HG03571 (cell line): ENCODE measurements around the gene ZNF436.

ENCODE experiments used
- ATAC-seq: cut with Tn5 transposase; IDR thresholded peaks from one replicate; pipeline ENCODE4 v1.9.1; 2021; ENCODE audit not compliant: unreplicated experiment

ZNF436 gene

DNA sequence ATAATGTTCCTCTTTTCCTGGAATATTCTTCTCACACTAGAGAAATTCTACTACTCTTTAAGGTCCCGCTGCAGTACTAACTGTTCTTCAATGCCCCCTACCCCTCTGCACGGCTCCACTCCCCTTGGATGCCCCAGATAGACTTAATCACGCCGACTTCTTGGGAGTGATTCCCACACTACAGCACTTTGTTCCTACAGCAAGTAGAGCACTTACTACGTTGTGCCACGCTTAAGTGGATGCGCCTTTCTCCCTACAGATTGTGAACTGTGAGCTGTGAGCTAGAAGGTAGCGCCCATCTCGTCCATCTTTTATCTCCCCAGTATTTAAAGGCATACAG, 2.2 kb downstream of the ZNF436 start:
- no peak for ATAC-seq

GRCh38 chr1:23366598-23366997, 3.0 kb downstream of the ZNF436 start:
- ATAC-seq: no peak

DNA sequence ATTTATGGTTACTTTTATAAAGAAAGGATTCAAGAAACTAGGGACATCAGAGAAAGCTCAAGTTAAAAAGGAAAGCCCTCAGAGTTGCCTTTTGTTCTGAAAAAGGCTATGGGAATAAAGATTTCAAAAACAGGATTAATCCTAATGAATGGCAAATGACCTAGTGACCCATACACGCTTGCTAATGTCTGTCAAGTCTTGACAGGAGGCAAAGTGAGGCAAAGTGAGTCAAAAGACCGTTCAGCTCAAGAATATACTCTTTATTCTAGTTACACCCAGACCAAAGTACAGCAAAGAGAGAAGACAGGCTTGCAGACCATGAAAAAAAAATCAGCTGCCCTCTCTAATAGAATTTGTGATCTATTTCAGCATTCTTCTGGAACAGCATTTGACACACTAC, 3.5 kb downstream of the ZNF436 start:
- no peak for ATAC-seq

- no peak for ATAC-seq
Measured at GRCh38 chr1:23362218-23362713, 7.4 kb downstream of the ZNF436 start.

GRCh38 chr1:23358310-23358875, 11.2 kb downstream of the ZNF436 start:
- ATAC-seq: no peak

DNA sequence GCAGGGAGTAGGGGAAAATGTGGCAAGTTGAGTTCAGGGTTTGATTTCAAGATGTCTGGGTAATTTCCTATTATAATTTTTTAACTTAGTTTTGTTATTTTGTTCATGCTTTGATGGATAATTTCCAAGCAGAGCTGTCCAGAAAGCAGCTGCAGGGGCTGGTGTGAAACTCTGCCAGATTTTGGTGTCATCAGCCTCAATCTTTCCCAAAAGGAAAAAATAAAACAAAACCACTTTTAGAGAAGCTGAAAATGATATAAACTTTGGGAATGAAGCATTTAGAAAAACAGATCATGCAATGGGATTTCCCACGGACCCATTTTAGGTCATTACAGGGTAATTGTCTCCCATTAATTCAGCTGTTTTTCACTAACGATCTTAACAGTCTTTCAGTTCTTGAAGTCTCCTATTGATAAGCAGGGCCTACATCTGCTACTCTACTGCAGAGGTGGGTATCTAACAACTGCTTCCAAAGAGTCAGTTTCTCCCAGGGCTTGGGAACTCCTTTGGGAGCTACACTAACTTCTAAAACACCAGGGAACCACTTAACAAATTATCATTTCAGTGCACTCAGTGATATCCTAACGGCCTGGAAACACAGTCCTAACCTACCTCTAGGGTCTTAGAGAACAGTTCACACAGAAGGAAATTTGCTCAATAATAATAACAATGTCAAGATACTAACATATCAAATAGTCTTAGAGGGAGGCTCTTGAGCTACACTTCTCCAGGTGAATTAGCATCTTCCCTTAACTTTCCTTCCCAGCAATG, 12.3 kb downstream of the ZNF436 start:
- ATAC-seq: no peak

GRCh38 chr1:23356471-23357137, 13.0 kb downstream of the ZNF436 start:
- ATAC-seq: no peak

- no peak for ATAC-seq
Measured at GRCh38 chr1:23354245-23354644, 15.4 kb downstream of the ZNF436 start.

DNA sequence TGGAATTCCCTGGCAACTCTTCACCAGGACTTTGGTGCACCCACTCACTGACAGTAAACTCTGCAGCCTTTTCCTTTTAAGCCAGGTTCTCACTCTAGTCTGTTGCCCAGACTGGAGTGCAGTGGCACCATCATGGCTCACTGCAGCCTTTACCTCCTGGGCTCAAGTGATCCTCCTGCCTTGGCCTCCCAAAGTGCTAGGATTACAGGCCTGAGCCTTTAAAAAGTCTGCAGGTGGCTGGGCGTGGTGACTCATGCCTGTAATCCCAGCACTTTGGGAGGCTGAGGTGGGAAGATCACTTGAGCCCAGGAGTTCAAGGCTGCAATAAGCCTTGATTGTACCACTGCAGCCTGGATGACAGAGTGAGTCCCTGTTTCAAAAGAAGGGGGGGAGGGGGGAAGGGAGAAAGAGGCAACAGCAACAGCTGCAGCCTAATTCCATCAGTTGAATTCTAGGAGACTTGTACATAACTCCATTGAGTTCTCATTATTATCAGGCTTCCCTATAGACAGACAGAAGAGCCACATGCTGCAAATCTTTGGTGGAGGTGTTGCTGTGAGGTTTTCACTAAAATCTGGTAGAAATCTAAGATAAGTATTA, 17.4 kb downstream of the ZNF436 start:
- no peak for ATAC-seq

DNA sequence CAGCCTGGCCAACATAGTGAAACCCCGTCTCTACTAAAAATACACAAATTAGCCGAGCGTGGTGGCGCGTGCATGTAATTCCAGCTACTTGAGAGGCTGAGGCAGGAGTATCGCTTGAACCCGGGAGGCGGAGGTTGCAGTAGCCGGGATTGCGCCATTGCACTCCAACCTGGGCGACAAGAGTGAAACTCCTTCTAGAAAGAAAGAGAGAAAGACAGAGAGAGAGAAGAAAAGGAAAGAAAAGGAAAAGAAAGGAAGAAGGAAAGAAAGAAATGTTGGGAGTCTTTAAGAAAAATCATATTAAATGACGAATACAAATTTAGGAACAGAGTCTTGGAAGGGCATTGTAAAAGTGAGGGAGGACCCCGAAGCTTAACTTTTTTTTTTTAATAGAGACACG, 23.7 kb downstream of the ZNF436 start:
- no peak for ATAC-seq

GRCh38 chr1:23344987-23345472, 24.6 kb downstream of the ZNF436 start:
- no peak for ATAC-seq

GRCh38 chr1:23344111-23344986, 25.3 kb downstream of the ZNF436 start, which contains the start of gene HNRNPR:
Gene HNRNPR (minus strand): TSS chr1:23344284. CDS start chr1:23341008, 3,276 bp downstream.
- peak; percentile 95 for ATAC-seq

DNA sequence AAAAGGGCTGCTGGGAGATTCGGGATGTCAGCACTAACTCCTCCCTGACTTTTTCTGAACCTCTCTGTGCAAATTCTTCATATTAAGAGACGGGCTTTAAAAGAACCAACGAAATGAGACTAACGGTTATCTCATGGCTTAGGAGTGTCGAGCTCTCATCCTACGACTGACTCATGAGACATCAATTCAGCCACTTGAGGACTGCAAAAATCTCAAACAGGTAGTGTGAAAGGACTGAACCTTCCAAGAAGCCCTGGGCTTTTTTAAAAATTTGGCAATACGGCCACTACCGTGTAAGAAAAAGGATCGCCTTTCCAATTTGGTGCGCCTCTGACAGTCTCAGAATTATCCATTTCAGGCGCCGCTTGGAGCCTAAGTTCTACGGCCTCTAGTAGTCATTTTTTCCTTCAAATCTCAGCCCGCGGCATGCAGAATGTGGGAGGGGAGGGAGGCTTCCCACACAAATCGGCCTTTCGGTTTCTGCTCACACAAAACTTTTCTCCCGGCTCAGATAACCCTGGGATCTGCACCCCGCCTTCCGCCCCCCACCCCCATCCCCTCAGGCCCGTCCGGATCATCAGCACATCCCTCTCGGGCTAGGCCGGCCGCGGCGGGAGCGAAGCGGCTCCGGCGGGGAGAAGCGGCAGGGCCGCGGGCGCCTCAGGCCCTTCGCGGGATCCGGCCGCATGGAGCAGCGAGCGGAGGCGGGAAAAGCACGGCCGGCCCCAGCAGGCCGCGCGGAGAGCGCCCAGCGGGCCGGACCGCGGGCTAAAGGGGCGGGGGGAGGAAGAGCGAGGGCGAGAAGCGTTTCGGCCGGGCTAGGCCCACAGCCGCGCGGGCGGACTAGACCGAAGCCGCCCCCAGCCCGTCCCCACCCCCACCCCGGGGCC, 26.2 kb downstream of the ZNF436 start:
- peak; percentile 8 for ATAC-seq

- no peak for ATAC-seq
Measured at GRCh38 chr1:23341931-23342692, 27.5 kb downstream of the ZNF436 start.

DNA sequence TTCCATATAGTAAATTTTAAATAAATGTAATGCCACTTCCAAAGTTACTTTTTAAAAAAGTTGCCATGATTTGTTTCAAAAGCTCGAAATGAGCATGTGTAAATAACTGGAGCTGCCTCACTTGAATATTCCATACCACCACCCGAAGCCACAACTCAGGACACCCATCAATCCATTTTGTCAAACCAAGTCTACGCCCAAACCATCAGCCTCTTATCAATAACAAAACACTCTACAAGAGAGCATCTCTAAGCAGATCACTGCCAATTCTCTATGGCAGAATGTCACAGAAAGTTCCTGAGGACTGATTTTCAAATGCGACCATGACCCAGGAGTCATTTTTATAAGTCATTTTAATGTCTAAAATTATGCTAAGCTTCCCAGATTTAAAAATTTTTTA, 30.0 kb downstream of the ZNF436 start:
- ATAC-seq: no peak

- ATAC-seq: no peak
Measured at GRCh38 chr1:23337869-23338268, 31.8 kb downstream of the ZNF436 start.

GRCh38 chr1:23331713-23332112, 37.9 kb downstream of the ZNF436 start:
- ATAC-seq: no peak

- no peak for ATAC-seq
Measured at GRCh38 chr1:23330846-23331245, 38.8 kb downstream of the ZNF436 start.

DNA sequence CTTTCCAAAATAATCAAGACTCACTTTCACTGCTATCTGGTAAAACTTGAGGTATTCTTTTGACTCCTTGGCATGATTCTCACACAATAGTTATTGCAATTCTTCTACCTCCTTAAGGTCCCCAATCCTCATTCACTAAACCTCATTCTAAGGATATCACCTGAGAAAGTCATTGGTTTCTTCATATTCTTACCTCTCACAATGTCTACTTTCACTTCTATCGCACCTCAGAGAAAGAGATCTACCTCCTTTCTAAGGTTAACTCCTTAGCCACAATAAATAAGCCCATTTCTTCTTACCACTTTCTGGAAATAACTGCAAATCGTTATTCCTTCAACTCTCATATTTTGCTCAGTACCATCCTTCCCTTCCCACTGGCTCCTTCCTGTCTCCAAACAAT, 44.2 kb downstream of the ZNF436 start:
- no peak for ATAC-seq
